Testis (tissue), 3 donors: Measurements from ENCODE around the gene FHAD1. TPM values are rescaled to one million over a fixed set of nuclear protein-coding genes. Genes with fewer than 3 reads are reported as not detected.
"Not testable (repeated sequence)": the region's sequence is repeated elsewhere in the genome, so short reads cannot be mapped to it uniquely, and the experiment has no call there.

Experiments
- DNase-seq: peaks from one replicate; pipeline ENCODE4 v3.0.0-alpha.2; 2019
- H3K27ac ChIP-seq, 2 donors: fragments of 200-600 bp; sonication (generic); one replicate each; pipeline ENCODE4 v1.5.1; 2019
- H3K27me3 ChIP-seq: fragments of 200-600 bp; sonication (generic); one replicate; pipeline ENCODE4 v1.5.1; 2019
- H3K36me3 ChIP-seq: fragments of 200-600 bp; sonication (generic); one replicate; pipeline ENCODE4 v1.5.1; 2017; ENCODE audit warnings: low read depth; ENCODE audit errors: missing control alignments
- H3K4me1 ChIP-seq: fragments of 200-600 bp; sonication (generic); one replicate; pipeline ENCODE4 v1.5.1; 2019
- H3K4me3 ChIP-seq, 2 donors: fragments of 200-600 bp; sonication (generic); one replicate each; pipeline ENCODE4 v1.5.1; 2017 to 2019
- H3K9me3 ChIP-seq: fragments of 200-600 bp; sonication (generic); one replicate; pipeline ENCODE4 v1.5.1; 2017
- POLR2A ChIP-seq: fragments of 450-650 bp; IDR thresholded peaks from one replicate; pipeline ENCODE4 v1.6.1; 2017; ENCODE audit warnings: antibody characterized with exemption, mild to moderate bottlenecking, moderate library complexity
- WGBS, 2 donors: methylation state at CpG; one replicate each; pipeline ENCODE4 v1.1.5; 2018; 5-methylcytosine and 5-hydroxymethylcytosine counted together
- intact Hi-C: fragments of 100-400 bp; cut with DNase I; formaldehyde crosslinking; loops from one replicate; pipeline ENCODE4 v1.15.1; 2023; ENCODE audit warnings: low total_unique reads
- polyA plus RNA-seq: library from polyadenylated mRNA; stranded (reverse); fragments of 350-450 nt; fragmentation: Illumina TruSeq; extraction: RNeasy Lipid Tissue Mini Kit (QIAGEN cat#74804); gene quantifications from one replicate; pipeline ENCODE4 v1.2.3, GENCODE V29; 2014; ENCODE audit warnings: low read depth, low replicate concordance; ENCODE audit not compliant: insufficient read depth
- total RNA-seq, 2 donors: library from RNA; depleted of rRNA; stranded (reverse); fragments of >200 nt; gene quantifications; one replicate each; pipeline ENCODE4 v1.2.3, GENCODE V29; 2016
- TF ChIP-seq, protein P1 (sequence below), 3 experiments: fragments of 450-650 bp in 2 of 3; fragments of 200-600 bp in 1 of 3; sonication (generic) in 1 of 3; IDR thresholded peaks; one replicate each; pipeline ENCODE4 v1.5.1; 2016 to 2019; ENCODE audit warnings: antibody characterized with exemption in 3 of 3, mild to moderate bottlenecking in 2 of 3, moderate library complexity in 1 of 3

The FHAD1 gene
- total and polyA plus RNA-seq, 3 donors from 2014 or later = 22.0 to 73.3 (median 59.0) TPM

GRCh38 chr1:15296585-15297321 is 49.7 kb downstream of the FHAD1 start:
- intact Hi-C loops = no loop called here
- H3K27ac ChIP-seq = no peak overlapping the region
- no peaks in the 10 kb centered on the region for H3K4me1 ChIP-seq
- no peaks in the 10 kb centered on the region for H3K9me3 ChIP-seq
- H3K27me3 ChIP-seq = no peaks in the 10 kb centered on the region
- WGBS, 2 donors = 70 to 77% methylated on average over 9 of the region's 9 CpGs
- H3K36me3 ChIP-seq = no peaks in the 10 kb centered on the region
- no peak for DNase-seq
- TF ChIP-seq, protein P1, sequence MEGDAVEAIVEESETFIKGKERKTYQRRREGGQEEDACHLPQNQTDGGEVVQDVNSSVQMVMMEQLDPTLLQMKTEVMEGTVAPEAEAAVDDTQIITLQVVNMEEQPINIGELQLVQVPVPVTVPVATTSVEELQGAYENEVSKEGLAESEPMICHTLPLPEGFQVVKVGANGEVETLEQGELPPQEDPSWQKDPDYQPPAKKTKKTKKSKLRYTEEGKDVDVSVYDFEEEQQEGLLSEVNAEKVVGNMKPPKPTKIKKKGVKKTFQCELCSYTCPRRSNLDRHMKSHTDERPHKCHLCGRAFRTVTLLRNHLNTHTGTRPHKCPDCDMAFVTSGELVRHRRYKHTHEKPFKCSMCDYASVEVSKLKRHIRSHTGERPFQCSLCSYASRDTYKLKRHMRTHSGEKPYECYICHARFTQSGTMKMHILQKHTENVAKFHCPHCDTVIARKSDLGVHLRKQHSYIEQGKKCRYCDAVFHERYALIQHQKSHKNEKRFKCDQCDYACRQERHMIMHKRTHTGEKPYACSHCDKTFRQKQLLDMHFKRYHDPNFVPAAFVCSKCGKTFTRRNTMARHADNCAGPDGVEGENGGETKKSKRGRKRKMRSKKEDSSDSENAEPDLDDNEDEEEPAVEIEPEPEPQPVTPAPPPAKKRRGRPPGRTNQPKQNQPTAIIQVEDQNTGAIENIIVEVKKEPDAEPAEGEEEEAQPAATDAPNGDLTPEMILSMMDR (IDR thresholded peaks at IDR 0.05) = no peak
- no peak for TF ChIP-seq POLR2A
- no peak overlapping the region for H3K4me3 ChIP-seq

DNA sequence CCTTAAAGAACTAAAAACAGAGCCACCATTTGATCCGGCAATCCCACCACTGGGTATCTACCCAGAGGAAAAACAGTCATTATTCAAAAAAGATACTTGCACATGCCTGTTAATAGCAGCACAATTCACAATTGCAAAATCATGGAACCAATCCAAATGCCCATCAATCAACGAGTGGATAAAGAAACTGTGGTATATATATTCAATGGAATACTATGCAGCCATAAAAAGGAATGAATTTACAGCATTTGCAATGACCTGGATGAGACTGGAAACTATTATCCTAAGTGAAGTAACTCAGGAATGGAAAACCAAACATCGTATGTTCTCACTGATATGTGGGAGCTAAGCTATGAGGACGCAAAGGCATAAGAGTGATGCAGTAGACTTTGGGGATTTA is 51.0 kb downstream of the FHAD1 start:
- H3K9me3 ChIP-seq, intact Hi-C loops, H3K36me3 ChIP-seq, H3K27me3 ChIP-seq, H3K4me3 ChIP-seq, H3K4me1 ChIP-seq, H3K27ac ChIP-seq, DNase-seq: not testable (repeated sequence)
- WGBS, 2 donors = 90 to 92% methylated on average over 4 of the region's 4 CpGs

DNA sequence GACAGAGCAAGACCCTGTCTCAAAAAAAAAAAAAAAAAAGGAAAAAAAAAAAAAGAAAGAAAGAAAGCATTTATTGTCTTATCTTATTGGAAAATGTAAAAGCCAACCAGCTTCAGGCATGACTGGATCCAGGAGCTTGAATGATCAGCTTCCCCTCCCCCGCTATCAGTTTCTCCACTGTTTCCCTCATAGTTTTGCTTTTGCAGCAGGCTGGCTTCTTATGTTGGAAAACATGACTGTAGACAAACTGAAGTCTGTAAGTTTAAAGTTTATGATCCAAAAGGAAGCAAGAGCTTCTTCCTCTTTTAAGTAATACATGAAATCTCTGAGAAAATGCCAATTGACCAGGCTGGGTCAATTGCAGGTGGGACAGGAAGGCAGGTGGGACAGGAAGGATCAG is 52.2 kb downstream of the FHAD1 start:
- TF ChIP-seq, protein P1 (IDR thresholded peaks at IDR 0.05) = no peak
- no peak for TF ChIP-seq POLR2A
- Histone ChIP-seq H3K36me3 (no peaks in the 10 kb centered on the region), H3K27me3 (no peaks in the 10 kb centered on the region), H3K9me3 (no peaks in the 10 kb centered on the region), H3K4me1 (no peaks in the 10 kb centered on the region), H3K4me3 (no peak overlapping the region), H3K27ac (no peak overlapping the region)
- intact Hi-C loops = no loop called here
- 88 to 95% methylated on average over 1 of the region's 1 CpG for WGBS, 2 donors
- DNase-seq = no peak

DNA sequence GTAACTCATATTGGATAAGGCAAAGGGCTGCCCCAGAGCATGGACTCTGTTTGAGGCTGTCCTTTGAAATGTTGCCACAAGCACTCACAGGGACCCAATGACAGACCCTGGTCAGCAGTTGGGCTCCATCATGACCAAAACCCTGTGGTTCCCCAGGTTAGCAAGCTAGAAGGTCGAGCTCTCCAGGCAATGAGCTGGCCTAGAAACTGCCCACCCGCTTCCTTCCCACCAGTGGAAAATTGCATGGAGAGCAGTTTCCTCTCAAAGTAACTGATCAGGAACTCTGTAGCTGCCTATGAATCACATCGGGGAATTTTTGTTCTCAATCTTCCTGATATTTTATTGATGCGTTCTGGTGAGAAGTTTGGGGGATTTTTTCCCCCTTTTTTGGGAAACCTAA is 52.8 kb downstream of the FHAD1 start:
- Histone ChIP-seq H3K4me1 (no peaks in the 10 kb centered on the region), H3K36me3 (no peaks in the 10 kb centered on the region), H3K4me3 (no peak overlapping the region), H3K27me3 (no peaks in the 10 kb centered on the region), H3K9me3 (no peaks in the 10 kb centered on the region), H3K27ac (no peak overlapping the region)
- intact Hi-C loops = loop anchor here (10.0 kb wide), 1 partner anchor 175 kb away; no protein-coding TSS in a partner anchor
- no peak for DNase-seq
- 84 to 94% methylated on average over 4 of the region's 4 CpGs for WGBS, 2 donors
- no peak for TF ChIP-seq POLR2A
- TF ChIP-seq, protein P1 (IDR thresholded peaks at IDR 0.05) = no peak

- intact Hi-C loops = loop anchor here (10.0 kb wide), 1 partner anchor 179 kb away; no protein-coding TSS in a partner anchor
- no peaks in the 10 kb centered on the region for H3K4me1 ChIP-seq
- 82 to 84% methylated on average over 6 of the region's 6 CpGs for WGBS, 2 donors
Measured at GRCh38 chr1:15303935-15304334, 56.9 kb downstream of the FHAD1 start.

More at GRCh38 chr1:15303935-15304334, 56.9 kb downstream of the FHAD1 start:
- H3K27ac ChIP-seq = no peak overlapping the region
- no peaks in the 10 kb centered on the region for H3K36me3 ChIP-seq
- no peak for DNase-seq
- H3K4me3 ChIP-seq = no peak overlapping the region
- no peaks in the 10 kb centered on the region for H3K27me3 ChIP-seq
- no peak for TF ChIP-seq POLR2A
- TF ChIP-seq, protein P1 (IDR thresholded peaks at IDR 0.05) = no peak
- no peaks in the 10 kb centered on the region for H3K9me3 ChIP-seq
